Measurements from ENCODE around the gene TMEM179B.

DNA sequence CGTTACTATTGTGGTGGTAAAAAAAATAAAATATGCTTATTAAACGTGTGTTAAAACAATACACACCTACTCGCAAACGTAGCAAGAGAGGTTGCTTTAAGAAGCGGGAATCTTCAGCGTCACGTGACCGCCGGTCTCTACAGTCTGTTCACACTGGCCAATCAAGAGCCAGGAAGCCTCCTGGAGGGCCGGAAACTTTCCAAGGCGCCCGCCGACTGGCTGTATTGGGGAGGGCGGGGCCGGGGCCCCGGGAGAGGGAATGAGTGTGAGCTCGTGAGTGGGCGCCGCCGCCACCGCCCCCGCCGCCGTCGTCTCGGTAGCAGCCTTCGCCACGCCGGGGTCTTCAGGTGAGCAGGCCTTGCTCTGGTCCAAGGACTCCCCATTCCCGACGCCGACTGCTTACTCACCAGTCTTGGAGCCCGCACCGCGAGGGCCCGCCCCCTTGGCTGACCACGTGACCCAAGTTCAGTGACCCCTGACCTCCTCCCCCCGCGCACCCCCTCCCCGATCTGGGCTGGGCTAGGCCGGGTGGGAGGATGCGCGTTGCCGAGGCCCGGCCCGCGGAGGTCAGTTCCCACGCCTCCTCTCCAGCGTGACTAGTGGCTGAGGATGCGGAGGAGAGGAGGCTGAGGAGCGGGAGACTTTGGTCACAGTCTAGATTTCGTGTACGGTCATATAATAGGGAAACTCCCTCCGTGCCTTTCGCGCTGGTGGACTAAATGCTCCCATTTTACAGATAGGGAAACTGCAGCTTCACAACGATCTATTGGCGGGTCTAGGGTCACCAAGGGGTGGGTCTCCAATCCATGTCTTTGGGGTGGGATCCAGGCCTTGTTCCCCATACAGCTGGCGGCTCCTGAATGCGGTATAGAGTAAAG is 15.8 kb upstream of the TMEM179B start, which contains the start of gene TAF6L:
- TF ChIP-seq, protein P1, sequence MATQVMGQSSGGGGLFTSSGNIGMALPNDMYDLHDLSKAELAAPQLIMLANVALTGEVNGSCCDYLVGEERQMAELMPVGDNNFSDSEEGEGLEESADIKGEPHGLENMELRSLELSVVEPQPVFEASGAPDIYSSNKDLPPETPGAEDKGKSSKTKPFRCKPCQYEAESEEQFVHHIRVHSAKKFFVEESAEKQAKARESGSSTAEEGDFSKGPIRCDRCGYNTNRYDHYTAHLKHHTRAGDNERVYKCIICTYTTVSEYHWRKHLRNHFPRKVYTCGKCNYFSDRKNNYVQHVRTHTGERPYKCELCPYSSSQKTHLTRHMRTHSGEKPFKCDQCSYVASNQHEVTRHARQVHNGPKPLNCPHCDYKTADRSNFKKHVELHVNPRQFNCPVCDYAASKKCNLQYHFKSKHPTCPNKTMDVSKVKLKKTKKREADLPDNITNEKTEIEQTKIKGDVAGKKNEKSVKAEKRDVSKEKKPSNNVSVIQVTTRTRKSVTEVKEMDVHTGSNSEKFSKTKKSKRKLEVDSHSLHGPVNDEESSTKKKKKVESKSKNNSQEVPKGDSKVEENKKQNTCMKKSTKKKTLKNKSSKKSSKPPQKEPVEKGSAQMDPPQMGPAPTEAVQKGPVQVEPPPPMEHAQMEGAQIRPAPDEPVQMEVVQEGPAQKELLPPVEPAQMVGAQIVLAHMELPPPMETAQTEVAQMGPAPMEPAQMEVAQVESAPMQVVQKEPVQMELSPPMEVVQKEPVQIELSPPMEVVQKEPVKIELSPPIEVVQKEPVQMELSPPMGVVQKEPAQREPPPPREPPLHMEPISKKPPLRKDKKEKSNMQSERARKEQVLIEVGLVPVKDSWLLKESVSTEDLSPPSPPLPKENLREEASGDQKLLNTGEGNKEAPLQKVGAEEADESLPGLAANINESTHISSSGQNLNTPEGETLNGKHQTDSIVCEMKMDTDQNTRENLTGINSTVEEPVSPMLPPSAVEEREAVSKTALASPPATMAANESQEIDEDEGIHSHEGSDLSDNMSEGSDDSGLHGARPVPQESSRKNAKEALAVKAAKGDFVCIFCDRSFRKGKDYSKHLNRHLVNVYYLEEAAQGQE (IDR thresholded peaks at IDR 0.05; ENCODE audit: insufficient read depth in 1 of 2, low read depth in 2 of 2, low read length in 2 of 2), result no peak
- peak; percentile 89 for TF ChIP-seq POLR2AphosphoS5 (IDR thresholded peaks at IDR 0.05; ENCODE audit: low read depth, low read length)
